Liver (tissue), 3 donors: Measurements from ENCODE around the gene IQCC.

Experiments
- CTCF ChIP-seq: fragments of 150-350 bp; IDR thresholded peaks from 2 replicates; pipeline ENCODE4 v1.5.1; 2017; ENCODE audit warnings: improper control_type of control experiment, low read depth, low read length; ENCODE audit not compliant: missing input control
- FOXA1 ChIP-seq: IDR thresholded peaks from 2 replicates; pipeline ENCODE4 v1.6.1; 2016; ENCODE audit warnings: antibody characterized with exemption
- JUND ChIP-seq, 2 donors: IDR thresholded peaks; 2 replicates each; pipeline ENCODE4 v1.6.1; 2016; ENCODE audit warnings: antibody characterized with exemption in 2 of 2
- MAX ChIP-seq: IDR thresholded peaks from 2 replicates; pipeline ENCODE4 v1.6.1; 2016; ENCODE audit warnings: antibody characterized with exemption
- RAD21 ChIP-seq, 2 donors: IDR thresholded peaks; 2 replicates each; pipeline ENCODE4 v1.6.1; 2016; ENCODE audit warnings: antibody characterized with exemption in 2 of 2, mild to moderate bottlenecking in 2 of 2
- TAF1 ChIP-seq: conservative IDR thresholded peaks from 2 replicates; pipeline ENCODE4 v1.6.1; 2016; ENCODE audit warnings: antibody characterized with exemption, mild to moderate bottlenecking
- ZBTB33 ChIP-seq: IDR thresholded peaks from 2 replicates; pipeline ENCODE4 v1.6.1; 2016; ENCODE audit warnings: antibody characterized with exemption
- donor health status: healthy.
- donor health status: healthy.

GRCh38 chr1:32249831-32250525, 44.5 kb downstream of the IQCC start:
- TF ChIP-seq TAF1, result no peak
- TF ChIP-seq CTCF, result no peak
- TF ChIP-seq MAX, result no peak
- peak in 1 of 2 donors; percentile 15 for TF ChIP-seq RAD21 (IDR thresholded peaks at IDR 0.05)
- TF ChIP-seq ZBTB33, result no peak
- no peak for TF ChIP-seq JUND (IDR thresholded peaks at IDR 0.05)
- TF ChIP-seq FOXA1, result no peak
